ENCODE results near the gene TBC1D2. TPM values are rescaled to one million over a fixed set of nuclear protein-coding genes. Genes with fewer than 3 reads are reported as not detected.

TBC1D2 gene
- total and polyA plus RNA-seq, 2 of the 13 experiments (the other 11 are each of a cell fraction or from before 2014, with no cell fraction given) = 2.0 to 2.8 TPM

DNA sequence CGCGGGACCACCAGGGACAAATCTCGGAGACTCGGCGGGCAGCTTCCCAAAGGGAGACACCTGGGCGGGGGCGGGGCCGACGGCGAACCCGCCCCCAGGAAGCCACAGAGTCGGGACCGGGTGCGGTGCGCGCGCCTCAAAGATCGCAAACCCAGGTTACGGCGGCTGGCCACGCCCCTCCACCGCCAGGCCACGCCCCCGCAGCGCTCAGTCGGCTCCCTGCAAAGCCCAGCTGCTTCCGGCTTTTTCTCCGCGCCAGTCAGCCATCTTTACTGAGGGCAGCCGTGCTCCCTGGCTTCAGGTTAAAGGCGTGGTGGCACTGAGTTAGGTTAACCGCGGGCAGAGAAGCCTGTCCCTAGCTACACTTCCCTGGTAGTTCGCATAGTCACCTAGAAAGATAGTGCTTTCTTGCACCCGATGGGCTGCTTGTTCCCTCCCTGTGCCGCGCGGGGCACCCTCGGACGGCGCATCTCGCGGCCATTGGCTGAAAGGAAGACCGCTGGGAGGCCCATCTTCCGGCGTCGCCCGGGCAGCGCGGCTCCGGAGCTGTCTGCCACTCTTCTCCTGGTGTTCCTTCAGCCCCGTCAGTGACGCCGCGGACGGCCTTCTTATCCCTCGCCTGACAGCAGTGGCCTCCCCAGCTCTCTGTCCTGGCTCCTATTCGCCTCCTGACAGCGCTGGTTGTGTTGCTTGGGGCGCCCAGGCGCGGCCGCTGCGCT lies at the start of gene TBC1D2 (continued):
- TF ChIP-seq TCF7 (IDR thresholded peaks at IDR 0.05; ENCODE audit: low read depth) = no peak
- TF ChIP-seq RBM22 (optimal IDR thresholded peaks at IDR 0.05; ENCODE audit: low read length) = no peak
- TF ChIP-seq MEIS1 (CRISPR knock-in tag; IDR thresholded peaks at IDR 0.05; ENCODE audit: borderline replicate concordance) = peak; percentile 73; the same call in 1 of the 2 replicates
- peak; percentile 61 for TF ChIP-seq ZNF547 (CRISPR knock-in tag; IDR thresholded peaks at IDR 0.05)
- no peak for TF ChIP-seq IKZF4 (CRISPR knock-in tag; IDR thresholded peaks at IDR 0.05; ENCODE audit: borderline replicate concordance, low read depth, not compliant biosample characterization)
- TF ChIP-seq, protein P1, sequence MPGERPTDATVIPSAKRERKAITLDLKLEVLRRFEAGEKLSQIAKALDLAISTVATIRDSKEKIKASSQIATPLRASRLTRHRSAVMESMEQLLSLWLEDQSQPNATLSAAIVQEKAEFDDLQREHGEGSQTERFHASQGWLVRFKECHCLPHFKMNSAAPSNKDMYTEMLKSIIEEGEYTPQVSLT (CRISPR knock-in tag; IDR thresholded peaks at IDR 0.05; ENCODE audit: borderline replicate concordance, low read depth) = no peak
- TF ChIP-seq ZNF629 (CRISPR knock-in tag; conservative IDR thresholded peaks at IDR 0.05) = 0 out of 2 replicates have a peak, but pooled peaks have one; percentile 7
- no peak for TF ChIP-seq HES4 (CRISPR knock-in tag; IDR thresholded peaks at IDR 0.05; ENCODE audit: borderline replicate concordance)
- TF ChIP-seq ZNF768 (CRISPR knock-in tag; IDR thresholded peaks at IDR 0.05) = peak; percentile 68; the same call in 1 of the 2 replicates
- TF ChIP-seq ZNF672 (CRISPR knock-in tag; IDR thresholded peaks at IDR 0.05) = no peak; the same call in 1 of the 2 replicates
- no peak; the same call in 1 of the 2 replicates for TF ChIP-seq NCOA2 (CRISPR knock-in tag; IDR thresholded peaks at IDR 0.05)
- TF ChIP-seq, protein P2, sequence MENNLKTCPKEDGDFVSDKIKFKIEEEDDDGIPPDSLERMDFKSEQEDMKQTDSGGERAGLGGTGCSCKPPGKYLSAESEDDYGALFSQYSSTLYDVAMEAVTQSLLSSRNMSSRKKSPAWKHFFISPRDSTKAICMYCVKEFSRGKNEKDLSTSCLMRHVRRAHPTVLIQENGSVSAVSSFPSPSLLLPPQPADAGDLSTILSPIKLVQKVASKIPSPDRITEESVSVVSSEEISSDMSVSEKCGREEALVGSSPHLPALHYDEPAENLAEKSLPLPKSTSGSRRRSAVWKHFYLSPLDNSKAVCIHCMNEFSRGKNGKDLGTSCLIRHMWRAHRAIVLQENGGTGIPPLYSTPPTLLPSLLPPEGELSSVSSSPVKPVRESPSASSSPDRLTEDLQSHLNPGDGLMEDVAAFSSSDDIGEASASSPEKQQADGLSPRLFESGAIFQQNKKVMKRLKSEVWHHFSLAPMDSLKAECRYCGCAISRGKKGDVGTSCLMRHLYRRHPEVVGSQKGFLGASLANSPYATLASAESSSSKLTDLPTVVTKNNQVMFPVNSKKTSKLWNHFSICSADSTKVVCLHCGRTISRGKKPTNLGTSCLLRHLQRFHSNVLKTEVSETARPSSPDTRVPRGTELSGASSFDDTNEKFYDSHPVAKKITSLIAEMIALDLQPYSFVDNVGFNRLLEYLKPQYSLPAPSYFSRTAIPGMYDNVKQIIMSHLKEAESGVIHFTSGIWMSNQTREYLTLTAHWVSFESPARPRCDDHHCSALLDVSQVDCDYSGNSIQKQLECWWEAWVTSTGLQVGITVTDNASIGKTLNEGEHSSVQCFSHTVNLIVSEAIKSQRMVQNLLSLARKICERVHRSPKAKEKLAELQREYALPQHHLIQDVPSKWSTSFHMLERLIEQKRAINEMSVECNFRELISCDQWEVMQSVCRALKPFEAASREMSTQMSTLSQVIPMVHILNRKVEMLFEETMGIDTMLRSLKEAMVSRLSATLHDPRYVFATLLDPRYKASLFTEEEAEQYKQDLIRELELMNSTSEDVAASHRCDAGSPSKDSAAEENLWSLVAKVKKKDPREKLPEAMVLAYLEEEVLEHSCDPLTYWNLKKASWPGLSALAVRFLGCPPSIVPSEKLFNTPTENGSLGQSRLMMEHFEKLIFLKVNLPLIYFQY (CRISPR knock-in tag; IDR thresholded peaks at IDR 0.05; ENCODE audit: borderline replicate concordance) = no peak
- TF ChIP-seq, protein P3, sequence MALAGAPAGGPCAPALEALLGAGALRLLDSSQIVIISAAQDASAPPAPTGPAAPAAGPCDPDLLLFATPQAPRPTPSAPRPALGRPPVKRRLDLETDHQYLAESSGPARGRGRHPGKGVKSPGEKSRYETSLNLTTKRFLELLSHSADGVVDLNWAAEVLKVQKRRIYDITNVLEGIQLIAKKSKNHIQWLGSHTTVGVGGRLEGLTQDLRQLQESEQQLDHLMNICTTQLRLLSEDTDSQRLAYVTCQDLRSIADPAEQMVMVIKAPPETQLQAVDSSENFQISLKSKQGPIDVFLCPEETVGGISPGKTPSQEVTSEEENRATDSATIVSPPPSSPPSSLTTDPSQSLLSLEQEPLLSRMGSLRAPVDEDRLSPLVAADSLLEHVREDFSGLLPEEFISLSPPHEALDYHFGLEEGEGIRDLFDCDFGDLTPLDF (CRISPR knock-in tag; IDR thresholded peaks at IDR 0.05) = peak; percentile 79
- TF ChIP-seq, protein P4, sequence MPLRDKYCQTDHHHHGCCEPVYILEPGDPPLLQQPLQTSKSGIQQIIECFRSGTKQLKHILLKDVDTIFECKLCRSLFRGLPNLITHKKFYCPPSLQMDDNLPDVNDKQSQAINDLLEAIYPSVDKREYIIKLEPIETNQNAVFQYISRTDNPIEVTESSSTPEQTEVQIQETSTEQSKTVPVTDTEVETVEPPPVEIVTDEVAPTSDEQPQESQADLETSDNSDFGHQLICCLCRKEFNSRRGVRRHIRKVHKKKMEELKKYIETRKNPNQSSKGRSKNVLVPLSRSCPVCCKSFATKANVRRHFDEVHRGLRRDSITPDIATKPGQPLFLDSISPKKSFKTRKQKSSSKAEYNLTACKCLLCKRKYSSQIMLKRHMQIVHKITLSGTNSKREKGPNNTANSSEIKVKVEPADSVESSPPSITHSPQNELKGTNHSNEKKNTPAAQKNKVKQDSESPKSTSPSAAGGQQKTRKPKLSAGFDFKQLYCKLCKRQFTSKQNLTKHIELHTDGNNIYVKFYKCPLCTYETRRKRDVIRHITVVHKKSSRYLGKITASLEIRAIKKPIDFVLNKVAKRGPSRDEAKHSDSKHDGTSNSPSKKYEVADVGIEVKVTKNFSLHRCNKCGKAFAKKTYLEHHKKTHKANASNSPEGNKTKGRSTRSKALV (CRISPR knock-in tag; IDR thresholded peaks at IDR 0.05) = 0 out of 2 replicates have a peak, but pooled peaks have one; percentile 52
- 0 out of 2 replicates have a peak, but pooled peaks have one; percentile 70 for TF ChIP-seq ZNF615 (CRISPR knock-in tag; IDR thresholded peaks at IDR 0.05; ENCODE audit: borderline replicate concordance)
- TF ChIP-seq ZNF879 (CRISPR knock-in tag; IDR thresholded peaks at IDR 0.05) = 0 out of 2 replicates have a peak, but pooled peaks have one; percentile 32
- no peak for TF ChIP-seq MYNN (CRISPR knock-in tag; IDR thresholded peaks at IDR 0.05; ENCODE audit: low read depth)
- TF ChIP-seq ZNF292 (CRISPR knock-in tag; IDR thresholded peaks at IDR 0.05; ENCODE audit: borderline replicate concordance, low read depth) = peak; percentile 34; the same call in 1 of the 2 replicates
- no peak for TF ChIP-seq HOXA7 (CRISPR knock-in tag; IDR thresholded peaks at IDR 0.05)
- TF ChIP-seq, protein P5, sequence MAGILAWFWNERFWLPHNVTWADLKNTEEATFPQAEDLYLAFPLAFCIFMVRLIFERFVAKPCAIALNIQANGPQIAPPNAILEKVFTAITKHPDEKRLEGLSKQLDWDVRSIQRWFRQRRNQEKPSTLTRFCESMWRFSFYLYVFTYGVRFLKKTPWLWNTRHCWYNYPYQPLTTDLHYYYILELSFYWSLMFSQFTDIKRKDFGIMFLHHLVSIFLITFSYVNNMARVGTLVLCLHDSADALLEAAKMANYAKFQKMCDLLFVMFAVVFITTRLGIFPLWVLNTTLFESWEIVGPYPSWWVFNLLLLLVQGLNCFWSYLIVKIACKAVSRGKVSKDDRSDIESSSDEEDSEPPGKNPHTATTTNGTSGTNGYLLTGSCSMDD (CRISPR knock-in tag; IDR thresholded peaks at IDR 0.05) = no peak
- no peak for TF ChIP-seq BRCA1 (CRISPR knock-in tag; IDR thresholded peaks at IDR 0.05)

All from HepG2 (cell line).